22Rv1 (cell line): ENCODE measurements around the gene CORO1C.
A peak's percentile ranks its signal among the peaks of the same experiment; 100 is the strongest.

Experiments
- H3K27ac ChIP-seq: fragments of 450-650 bp; 2 replicates; pipeline ENCODE4 v1.5.1; 2017
- CTCF ChIP-seq: fragments of 450-650 bp; IDR thresholded peaks from 2 replicates; pipeline ENCODE4 v1.5.1; 2017; ENCODE audit warnings: mild to moderate bottlenecking
- ZFX ChIP-seq: fragments of 450-650 bp; IDR thresholded peaks from 2 replicates; pipeline ENCODE4 v1.6.1; 2017; ENCODE audit warnings: antibody characterized with exemption, borderline replicate concordance

CORO1C gene

DNA sequence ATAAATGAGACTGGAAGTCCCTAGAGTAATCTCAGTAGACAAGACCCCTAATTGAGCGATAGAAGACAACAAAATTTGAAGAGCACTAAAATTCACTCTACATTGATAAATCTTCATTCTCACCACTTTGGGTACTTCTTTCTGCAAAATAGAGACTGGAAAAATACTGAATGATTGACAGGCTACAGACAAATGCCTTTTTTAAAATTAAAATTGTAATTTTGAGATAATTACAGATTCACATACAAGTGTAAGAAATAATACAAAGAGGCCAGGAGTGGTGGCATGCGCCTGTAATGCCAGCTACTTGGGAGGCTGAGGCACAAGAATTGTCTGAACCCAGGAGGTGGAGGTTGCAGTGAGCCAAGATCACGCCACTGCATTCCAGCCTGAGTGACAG lies 4.5 kb upstream of the CORO1C start:
- TF ChIP-seq CTCF, result no peak
- TF ChIP-seq ZFX, result no peak
- no peak overlapping the region for H3K27ac ChIP-seq

DNA sequence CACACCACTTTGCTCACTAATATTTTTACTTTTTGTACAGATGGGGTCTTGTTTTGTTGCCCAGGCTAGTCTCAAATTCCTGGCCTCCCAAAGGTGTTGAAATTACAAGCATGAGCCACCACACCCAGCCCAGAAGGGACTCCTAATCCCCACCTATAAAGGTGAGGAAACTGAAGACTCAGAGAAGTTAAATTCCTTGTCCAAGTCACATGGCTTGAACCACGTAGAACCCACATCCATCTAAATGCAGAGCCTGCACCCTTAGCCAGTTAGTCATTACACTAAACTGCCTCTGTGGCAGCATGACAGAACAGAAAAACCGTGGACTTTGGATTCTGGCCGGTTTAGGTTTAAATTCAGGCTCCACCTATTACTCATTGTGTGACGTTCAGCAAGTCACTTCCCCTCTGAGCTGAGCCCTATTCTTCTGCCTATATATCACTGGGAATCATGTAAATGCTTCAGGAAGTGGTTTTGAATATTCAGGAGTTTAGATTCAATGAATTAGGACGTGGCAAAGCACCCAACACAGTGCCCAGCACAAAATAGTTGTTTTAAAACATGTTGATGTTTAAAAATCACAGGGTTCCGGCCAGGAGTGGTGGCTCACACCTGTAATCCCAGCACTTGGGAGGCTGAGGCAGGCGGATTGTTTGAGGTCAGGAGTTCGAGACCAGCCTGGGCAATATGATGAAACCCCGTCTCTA lies 3.0 kb upstream of the CORO1C start:
- peak overlapping the region; percentile 83 for H3K27ac ChIP-seq
- no peak for TF ChIP-seq ZFX
- TF ChIP-seq CTCF, result no peak

DNA sequence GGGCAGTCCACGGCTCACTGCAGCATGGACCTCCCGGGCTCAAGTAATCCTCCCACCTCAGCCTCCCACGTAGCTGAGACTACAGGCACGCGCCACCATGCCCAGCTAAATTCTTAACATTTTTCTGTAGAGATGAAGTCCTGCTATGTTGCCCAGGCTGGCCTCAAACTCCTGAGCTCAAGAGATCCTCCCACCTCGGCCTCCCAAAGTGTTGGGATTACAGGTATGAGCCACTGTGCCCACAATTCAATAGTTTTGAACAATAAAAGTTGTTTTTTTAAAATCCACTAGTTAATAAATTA lies 1.9 kb upstream of the CORO1C start:
- H3K27ac ChIP-seq, result peak overlapping the region; percentile 83; the same call in 1 of the 2 replicates

- peak overlapping the region; percentile 83 for H3K27ac ChIP-seq
- TF ChIP-seq ZFX (no peak), CTCF (no peak)
Observed at GRCh38 chr12:108732489-108733229, 1.3 kb upstream of the CORO1C start.

DNA sequence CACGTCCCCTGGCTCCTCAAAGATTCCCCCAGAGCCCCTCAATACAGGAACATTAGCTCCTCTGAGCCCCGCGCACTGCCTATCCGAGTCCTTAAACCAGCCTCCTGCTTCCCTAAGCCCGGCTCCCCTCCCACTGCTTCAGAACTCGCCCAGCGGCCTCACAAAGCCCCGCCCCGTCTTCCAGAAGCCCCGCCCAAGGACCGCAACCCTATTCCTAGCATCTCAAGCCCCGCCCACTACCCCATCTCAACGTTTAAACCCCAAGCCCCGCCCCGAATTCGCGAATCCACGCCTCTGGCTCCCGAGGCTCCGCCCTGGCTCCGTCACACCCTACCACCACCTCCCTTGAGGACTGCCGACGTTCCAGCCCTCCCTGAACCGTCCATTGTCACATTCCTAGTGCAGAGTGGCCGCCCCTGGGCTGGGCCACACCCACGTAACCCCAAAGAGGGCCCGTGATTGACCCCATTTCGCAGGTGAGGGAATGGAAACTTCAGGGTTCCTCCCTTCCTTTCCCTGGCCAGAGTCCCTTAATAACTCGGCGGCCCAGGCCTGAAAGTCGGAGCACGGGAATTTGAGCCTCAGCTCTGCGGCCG lies 646 bp upstream of the CORO1C start:
- TF ChIP-seq ZFX, result no peak
- TF ChIP-seq CTCF, result peak; percentile 74
- H3K27ac ChIP-seq, result peak overlapping the region; percentile 76

GRCh38 chr12:108730365-108731104 lies 783 bp downstream of the CORO1C start:
- peak overlapping the region; percentile 76 for H3K27ac ChIP-seq
- TF ChIP-seq CTCF (no peak), ZFX (no peak)

DNA sequence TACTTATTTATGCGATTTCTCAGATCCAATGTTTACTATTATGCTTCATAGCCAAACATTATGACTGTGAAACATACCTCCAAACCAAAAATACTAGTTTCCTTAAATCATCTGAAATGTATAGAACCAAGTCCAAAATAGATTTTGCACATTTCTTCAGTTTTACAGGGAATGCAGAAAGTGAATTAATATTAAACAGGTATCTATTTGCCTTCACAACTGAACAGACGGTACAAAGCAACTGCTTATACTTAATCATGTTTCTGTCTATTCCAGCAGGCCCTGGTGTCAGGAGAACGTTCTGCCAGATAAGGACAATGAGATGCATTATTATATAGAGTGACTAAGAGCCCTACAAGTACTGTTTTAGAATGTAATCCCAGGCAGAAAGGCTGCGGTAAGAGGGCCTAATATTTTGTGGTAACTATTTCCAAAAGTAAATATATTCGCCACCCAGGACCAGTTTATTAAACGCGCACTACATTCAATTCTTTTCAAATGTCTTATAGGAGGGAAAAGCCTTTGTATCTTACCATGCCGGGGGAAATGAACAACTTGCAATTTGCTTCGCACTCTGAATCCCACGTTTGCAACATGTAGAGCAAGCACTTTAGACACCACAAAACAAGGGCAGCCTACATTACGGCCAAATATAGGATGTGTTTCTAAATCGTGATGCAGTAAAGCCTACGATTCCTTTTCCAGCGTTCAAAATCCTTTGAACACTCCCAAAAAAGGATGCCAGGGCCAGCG lies 1.5 kb downstream of the CORO1C start:
- H3K27ac ChIP-seq, result no peak overlapping the region
- TF ChIP-seq CTCF, result no peak
- TF ChIP-seq ZFX, result no peak
